HG03060 (cell line): ENCODE measurements around the gene PLPP2.

Experiments used
- ATAC-seq: cut with Tn5 transposase; IDR thresholded peaks from one replicate; pipeline ENCODE4 v1.9.1; 2021; ENCODE audit warnings: low read depth, moderate number of reproducible peaks; ENCODE audit not compliant: unreplicated experiment

The PLPP2 gene

GRCh38 chr19:317710-318508, 26.7 kb upstream of the PLPP2 start:
- ATAC-seq, result no peak

- ATAC-seq, result no peak
Measured at GRCh38 chr19:315811-316210, 24.6 kb upstream of the PLPP2 start.

GRCh38 chr19:313988-314815, 23.0 kb upstream of the PLPP2 start:
- no peak for ATAC-seq

GRCh38 chr19:313169-313987, 22.2 kb upstream of the PLPP2 start:
- no peak for ATAC-seq

- ATAC-seq, result no peak
Measured at GRCh38 chr19:311813-312261, 20.6 kb upstream of the PLPP2 start.

- no peak for ATAC-seq
Measured at GRCh38 chr19:310781-311496, 19.7 kb upstream of the PLPP2 start.

- no peak for ATAC-seq
Measured at GRCh38 chr19:310141-310651, 19.0 kb upstream of the PLPP2 start.

- no peak for ATAC-seq
Measured at GRCh38 chr19:309206-309565, 18.0 kb upstream of the PLPP2 start.

- no peak for ATAC-seq
Measured at GRCh38 chr19:308471-309205, 17.4 kb upstream of the PLPP2 start.

- no peak for ATAC-seq
Measured at GRCh38 chr19:307793-308420, 16.7 kb upstream of the PLPP2 start.

GRCh38 chr19:307111-307531, 15.9 kb upstream of the PLPP2 start:
- no peak for ATAC-seq

- ATAC-seq, result no peak
Measured at GRCh38 chr19:306151-306900, 15.1 kb upstream of the PLPP2 start.

GRCh38 chr19:305240-306150, 14.3 kb upstream of the PLPP2 start:
- ATAC-seq, result no peak

- no peak for ATAC-seq
Measured at GRCh38 chr19:296476-297225, 5.4 kb upstream of the PLPP2 start.

GRCh38 chr19:295687-296370, 4.6 kb upstream of the PLPP2 start:
- no peak for ATAC-seq
